A673 (cell line): ENCODE results near the gene GRXCR1. TPM values are rescaled to one million over a fixed set of nuclear protein-coding genes. Genes with fewer than 3 reads are reported as not detected.

Experiments
- BruUV-seq: library from RNA; stranded (reverse); fragments of 400-500 nt; replicated peaks from 2 replicates; lab custom pipeline; 2021; lab: Mats Ljungman, UMichigan
- CTCF ChIA-PET: fragments of 300-600 bp; sonication (Branson Sonifier 250); formaldehyde crosslinking; loops from one replicate; lab custom pipeline; 2022; ENCODE audit warnings: antibody characterized with exemption; lab: Charles Lee
- POLR2A ChIA-PET: fragments of 300-600 bp; sonication (Branson Sonifier 250); formaldehyde crosslinking; loops from one replicate; lab custom pipeline; 2022; ENCODE audit warnings: antibody characterized with exemption; ENCODE audit not compliant: low non-redundant PET; lab: Charles Lee
- DNase-seq: peaks from one replicate; pipeline ENCODE4 v3.0.0-alpha.2; 2015; ENCODE audit warnings: low spot score
- H3K27ac ChIP-seq: fragments of 200-600 bp; sonication (generic); 2 replicates; pipeline ENCODE4 v1.5.1; 2016; ENCODE audit warnings: mixed run types, low read depth, mild to moderate bottlenecking, mixed read lengths, antibody characterized with exemption, low read length; ENCODE audit not compliant: poor library complexity, severe bottlenecking
- H3K27me3 ChIP-seq: fragments of 200-600 bp; sonication (generic); replicated peaks from 2 replicates; pipeline ENCODE4 v1.6.1; 2017; ENCODE audit warnings: mixed run types, low read depth, mild to moderate bottlenecking, mixed read lengths, antibody characterized with exemption, low read length; ENCODE audit not compliant: insufficient read depth, poor library complexity
- H3K36me3 ChIP-seq: fragments of 200-600 bp; sonication (generic); 2 replicates; pipeline ENCODE4 v1.6.1; 2016; ENCODE audit warnings: mixed run types, mild to moderate bottlenecking, mixed read lengths, antibody characterized with exemption, low read length; ENCODE audit not compliant: insufficient read depth, poor library complexity, severe bottlenecking
- H3K4me1 ChIP-seq: fragments of 200-600 bp; sonication (generic); 2 replicates; pipeline ENCODE4 v1.6.1; 2017; ENCODE audit warnings: mixed run types, mild to moderate bottlenecking, mixed read lengths, antibody characterized with exemption, low read length; ENCODE audit not compliant: insufficient read depth, poor library complexity, severe bottlenecking
- H3K4me3 ChIP-seq: fragments of 200-600 bp; sonication (generic); 2 replicates; pipeline ENCODE4 v1.5.1; 2016; ENCODE audit warnings: low read depth, mixed run types, mild to moderate bottlenecking, mixed read lengths, low read length; ENCODE audit not compliant: poor library complexity, severe bottlenecking
- H3K9me3 ChIP-seq: fragments of 200-600 bp; sonication (generic); 2 replicates; pipeline ENCODE4 v1.6.1; 2016; ENCODE audit warnings: mixed run types, low read depth, mild to moderate bottlenecking, mixed read lengths, antibody characterized with exemption, low read length; ENCODE audit not compliant: poor library complexity, severe bottlenecking
- EZH2 ChIP-seq: fragments of 200-600 bp; sonication (generic); IDR thresholded peaks from 2 replicates; pipeline ENCODE4 v1.6.1; 2017; ENCODE audit warnings: borderline replicate concordance, low read depth, mild to moderate bottlenecking, mixed read lengths, antibody characterized with exemption, low read length; ENCODE audit not compliant: poor library complexity, severe bottlenecking
- intact Hi-C: fragments of 100-400 bp; cut with micrococcal nuclease; formaldehyde crosslinking; loops from one replicate; pipeline ENCODE4 v1.10.0; 2022; ENCODE audit not compliant: unreplicated experiment
- total RNA-seq: library from RNA; stranded (reverse); gene quantifications from 2 replicates; pipeline ENCODE4 v1.2.3, GENCODE V29; 2021
- TF ChIP-seq, protein P1 (sequence below): fragments of 300-800, 200-600 bp; sonication (generic); conservative IDR thresholded peaks from 2 replicates; pipeline ENCODE4 v1.5.1; 2017; ENCODE audit warnings: low read depth, mild to moderate bottlenecking, antibody characterized with exemption, low read length, moderate library complexity, mixed read lengths

GRXCR1 gene
- total RNA-seq, 1 experiment from 2014 or later, result not detected

DNA sequence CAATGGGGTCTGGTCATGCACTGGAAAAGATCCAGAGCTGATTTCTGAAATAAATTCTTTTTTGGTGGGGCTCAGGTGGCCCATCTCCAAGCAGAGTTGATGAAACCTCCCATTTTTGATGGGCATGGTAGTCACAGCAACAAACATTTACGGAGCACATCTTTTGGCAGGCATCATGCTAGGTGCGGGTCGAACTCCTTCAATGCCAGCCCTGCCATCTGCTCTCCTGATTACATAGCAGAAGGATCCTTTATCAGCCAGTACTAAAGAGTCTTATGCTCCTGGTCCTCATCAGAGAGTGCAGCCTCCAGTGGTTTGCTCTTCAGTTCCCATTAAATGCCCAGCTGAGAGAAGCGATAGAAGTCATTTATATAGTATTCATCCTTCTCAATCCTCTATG, 121.7 kb downstream of the GRXCR1 start:
- no peak for TF ChIP-seq EZH2
- TF ChIP-seq, protein P1, sequence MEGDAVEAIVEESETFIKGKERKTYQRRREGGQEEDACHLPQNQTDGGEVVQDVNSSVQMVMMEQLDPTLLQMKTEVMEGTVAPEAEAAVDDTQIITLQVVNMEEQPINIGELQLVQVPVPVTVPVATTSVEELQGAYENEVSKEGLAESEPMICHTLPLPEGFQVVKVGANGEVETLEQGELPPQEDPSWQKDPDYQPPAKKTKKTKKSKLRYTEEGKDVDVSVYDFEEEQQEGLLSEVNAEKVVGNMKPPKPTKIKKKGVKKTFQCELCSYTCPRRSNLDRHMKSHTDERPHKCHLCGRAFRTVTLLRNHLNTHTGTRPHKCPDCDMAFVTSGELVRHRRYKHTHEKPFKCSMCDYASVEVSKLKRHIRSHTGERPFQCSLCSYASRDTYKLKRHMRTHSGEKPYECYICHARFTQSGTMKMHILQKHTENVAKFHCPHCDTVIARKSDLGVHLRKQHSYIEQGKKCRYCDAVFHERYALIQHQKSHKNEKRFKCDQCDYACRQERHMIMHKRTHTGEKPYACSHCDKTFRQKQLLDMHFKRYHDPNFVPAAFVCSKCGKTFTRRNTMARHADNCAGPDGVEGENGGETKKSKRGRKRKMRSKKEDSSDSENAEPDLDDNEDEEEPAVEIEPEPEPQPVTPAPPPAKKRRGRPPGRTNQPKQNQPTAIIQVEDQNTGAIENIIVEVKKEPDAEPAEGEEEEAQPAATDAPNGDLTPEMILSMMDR, result no peak
- POLR2A ChIA-PET, result no interaction called here
- CTCF ChIA-PET, result no interaction called here
- Histone ChIP-seq H3K36me3 (no peaks in the 10 kb centered on the region), H3K4me1 (no peaks in the 10 kb centered on the region), H3K4me3 (no peak overlapping the region), H3K9me3 (peaks cover 5% of the 10 kb centered on the region), H3K27me3 (no peaks in the 10 kb centered on the region), H3K27ac (no peak overlapping the region)
- intact Hi-C loops, result no loop called here
- BruUV-seq, result no TSS peak
- no peak for DNase-seq

DNA sequence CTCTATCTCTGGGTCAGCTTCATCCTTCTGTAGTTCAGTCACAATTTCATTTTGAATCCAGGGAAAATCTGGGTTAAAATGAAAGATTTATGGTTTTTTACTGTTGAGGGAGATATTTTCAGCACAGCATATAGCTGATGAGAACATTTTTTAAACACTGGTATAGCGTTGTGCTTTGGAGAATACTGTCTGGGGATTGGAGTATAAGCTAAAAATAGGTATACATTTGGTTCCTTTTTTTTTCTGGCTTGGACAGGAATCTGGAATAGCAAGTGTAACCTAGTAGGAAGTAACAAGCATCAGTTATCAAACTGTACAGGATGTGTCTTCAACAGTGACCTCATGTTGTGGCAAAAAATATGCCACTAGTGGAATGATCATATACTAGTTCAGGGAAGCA, 149.1 kb downstream of the GRXCR1 start:
- H3K4me1 ChIP-seq, result no peaks in the 10 kb centered on the region
- TF ChIP-seq, protein P1, result no peak
- no peak for TF ChIP-seq EZH2
- no peaks in the 10 kb centered on the region for H3K27me3 ChIP-seq
- no peak overlapping the region for H3K27ac ChIP-seq
- H3K9me3 ChIP-seq, result peaks cover 5% of the 10 kb centered on the region
- POLR2A ChIA-PET, result no interaction called here
- BruUV-seq, result no TSS peak
- no peak for DNase-seq
- intact Hi-C loops, result no loop called here
- H3K4me3 ChIP-seq, result no peak overlapping the region
- CTCF ChIA-PET, result no interaction called here
- H3K36me3 ChIP-seq, result no peaks in the 10 kb centered on the region

DNA sequence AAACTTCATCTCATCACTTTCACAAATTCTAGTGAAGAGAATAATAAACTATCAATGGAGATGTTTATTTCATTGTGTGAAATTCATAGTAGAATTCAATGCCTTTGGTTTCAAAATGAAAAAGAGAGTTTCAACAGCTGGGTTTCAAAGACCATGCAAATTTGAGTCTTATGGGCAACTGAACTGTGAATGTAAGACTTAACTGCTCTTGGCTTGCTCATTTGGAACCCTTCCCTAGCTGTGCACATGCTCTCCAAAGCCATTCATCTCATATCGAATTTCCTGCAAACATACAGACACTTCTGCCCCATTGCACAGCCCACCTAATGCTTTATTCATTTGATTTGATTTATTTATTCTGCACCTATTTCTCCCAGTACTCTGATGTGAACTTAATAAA, 154.5 kb downstream of the GRXCR1 start:
- Histone ChIP-seq H3K4me3 (no peak overlapping the region), H3K27ac (no peak overlapping the region), H3K9me3 (peaks cover 5% of the 10 kb centered on the region), H3K36me3 (no peaks in the 10 kb centered on the region), H3K4me1 (no peaks in the 10 kb centered on the region), H3K27me3 (no peaks in the 10 kb centered on the region)
- TF ChIP-seq, protein P1, result no peak
- no peak for TF ChIP-seq EZH2
- POLR2A ChIA-PET, result no interaction called here
- intact Hi-C loops, result no loop called here
- no TSS peak for BruUV-seq
- CTCF ChIA-PET, result no interaction called here
- no peak for DNase-seq
